Activated T-cell treated with anti-CD3 and anti-CD28 coated beads for 4 hours (primary cell): ENCODE results near the gene MAOA.
"Not testable (repeated sequence)": the region's sequence is repeated elsewhere in the genome, so short reads cannot be mapped to it uniquely, and the experiment has no call there.

Experiments
- DNase-seq: peaks from one replicate; pipeline ENCODE4 v3.0.0-alpha.2; 2020

Gene MAOA

GRCh38 chrX:43656005-43656494 lies at the start of gene MAOA:
TSS of gene MAOA (plus strand) at chrX:43656299. CDS start at chrX:43656342, 43 bp downstream.
- DNase-seq = no peak

GRCh38 chrX:43612400-43612799 lies 43.7 kb upstream of the MAOA start:
- DNase-seq = no peak

- DNase-seq = no peak
These were observed 40.4 kb upstream of the MAOA start for GRCh38 chrX:43615660-43616059.

GRCh38 chrX:43618366-43619205 lies 37.5 kb upstream of the MAOA start:
- DNase-seq = no peak

GRCh38 chrX:43619861-43620260 lies 36.2 kb upstream of the MAOA start:
- not testable (repeated sequence) for DNase-seq

- DNase-seq = no peak
These were observed 29.0 kb upstream of the MAOA start for GRCh38 chrX:43627147-43627546.

GRCh38 chrX:43627669-43628068 lies 28.4 kb upstream of the MAOA start:
- no peak for DNase-seq

GRCh38 chrX:43629229-43629628 lies 26.9 kb upstream of the MAOA start:
- no peak for DNase-seq

GRCh38 chrX:43631841-43632240 lies 24.3 kb upstream of the MAOA start:
- no peak for DNase-seq

- no peak for DNase-seq
These were observed 23.0 kb upstream of the MAOA start for GRCh38 chrX:43633081-43633480.

- no peak for DNase-seq
These were observed 22.3 kb upstream of the MAOA start for GRCh38 chrX:43633757-43634156.

GRCh38 chrX:43640482-43640881 lies 15.6 kb upstream of the MAOA start:
- DNase-seq = no peak

- no peak for DNase-seq
These were observed 14.4 kb upstream of the MAOA start for GRCh38 chrX:43641691-43642090.

- DNase-seq = no peak
These were observed 12.9 kb upstream of the MAOA start for GRCh38 chrX:43643201-43643600.

- DNase-seq = no peak
These were observed 12.4 kb upstream of the MAOA start for GRCh38 chrX:43643662-43644061.

GRCh38 chrX:43644124-43644701 lies 11.9 kb upstream of the MAOA start:
- no peak for DNase-seq

GRCh38 chrX:43646800-43647199 lies 9.3 kb upstream of the MAOA start:
- no peak for DNase-seq

GRCh38 chrX:43654431-43655150 lies 1.5 kb upstream of the MAOA start:
- DNase-seq = peak; percentile 69

- no peak for DNase-seq
These were observed 721 bp upstream of the MAOA start for GRCh38 chrX:43655151-43656004.

GRCh38 chrX:43657671-43658070 lies 1.6 kb downstream of the MAOA start:
- no peak for DNase-seq

GRCh38 chrX:43661521-43662240 lies 5.6 kb downstream of the MAOA start:
- DNase-seq = no peak

- DNase-seq = no peak
These were observed 7.1 kb downstream of the MAOA start for GRCh38 chrX:43663173-43663572.
